GM18498 (cell line): ENCODE results near the gene MGAT1.
"Not testable (repeated sequence)": the region's sequence is repeated elsewhere in the genome, so short reads cannot be mapped to it uniquely, and the experiment has no call there.

Experiments
- ATAC-seq: cut with Tn5 transposase; IDR thresholded peaks from one replicate; pipeline ENCODE4 v1.9.1; 2021; ENCODE audit warnings: mild to moderate bottlenecking, moderate library complexity; ENCODE audit not compliant: unreplicated experiment

Gene MGAT1

GRCh38 chr5:180802325-180803180 is at the start of gene MGAT1:
Gene MGAT1 (minus strand): TSS chr5:180802806. CDS start chr5:180792971, 9,835 bp downstream.
- ATAC-seq: peak; percentile 68

GRCh38 chr5:180850434-180851078 is 48.0 kb upstream of the MGAT1 start:
- ATAC-seq: no peak

GRCh38 chr5:180849827-180850226 is 47.2 kb upstream of the MGAT1 start:
- ATAC-seq: no peak

- ATAC-seq: no peak
Measured at GRCh38 chr5:180848878-180849277, 46.3 kb upstream of the MGAT1 start.

- ATAC-seq: no peak
Measured at GRCh38 chr5:180848265-180848664, 45.7 kb upstream of the MGAT1 start.

- ATAC-seq: no peak
Measured at GRCh38 chr5:180847026-180847425, 44.4 kb upstream of the MGAT1 start.

- no peak for ATAC-seq
Measured at GRCh38 chr5:180844858-180845257, 42.3 kb upstream of the MGAT1 start.

GRCh38 chr5:180844432-180844831 is 41.8 kb upstream of the MGAT1 start:
- ATAC-seq: no peak

GRCh38 chr5:180839935-180840334 is 37.3 kb upstream of the MGAT1 start:
- ATAC-seq: no peak

- ATAC-seq: no peak
Measured at GRCh38 chr5:180839227-180839626, 36.6 kb upstream of the MGAT1 start.

GRCh38 chr5:180837478-180837877 is 34.9 kb upstream of the MGAT1 start:
- ATAC-seq: no peak

- peak; percentile 47 for ATAC-seq
Measured at GRCh38 chr5:180832638-180833068, 30.0 kb upstream of the MGAT1 start.

GRCh38 chr5:180831139-180832093 is 28.8 kb upstream of the MGAT1 start:
- ATAC-seq: peak; percentile 80

- ATAC-seq: peak; percentile 61
Measured at GRCh38 chr5:180830253-180831138, 27.9 kb upstream of the MGAT1 start.

- ATAC-seq: no peak
Measured at GRCh38 chr5:180829726-180830125, 27.1 kb upstream of the MGAT1 start.

GRCh38 chr5:180828756-180829531 is 26.3 kb upstream of the MGAT1 start:
- not testable (repeated sequence) for ATAC-seq

- ATAC-seq: not testable (repeated sequence)
Measured at GRCh38 chr5:180827374-180827773, 24.8 kb upstream of the MGAT1 start.

GRCh38 chr5:180825768-180826525 is 23.3 kb upstream of the MGAT1 start:
- ATAC-seq: no peak
